ENCODE results near the gene ZNF550.

- TF ChIP-seq TAF1 (IDR thresholded peaks at IDR 0.05; ENCODE audit: borderline replicate concordance, insufficient read depth, low read length) (no peak), REST (IDR thresholded peaks at IDR 0.05; ENCODE audit: insufficient read depth in 1 of 2, low read depth in 2 of 2, low read length in 2 of 2) (no peak), POLR2AphosphoS5 (IDR thresholded peaks at IDR 0.05; ENCODE audit: low read depth, low read length) (no peak), FOXP2 (optimal IDR thresholded peaks at IDR 0.05; ENCODE audit: borderline replicate concordance, extremely low read depth, extremely low read length, insufficient read depth) (no peak)
Observed at GRCh38 chr19:57552432-57552831, 7.2 kb downstream of the ZNF550 start.

All from PFSK-1 (cell line).